NK-92 (cell line): ENCODE measurements around the gene MFSD11.
"Not testable (repeated sequence)": the region's sequence is repeated elsewhere in the genome, so short reads cannot be mapped to it uniquely, and the experiment has no call there.

Source experiments
- DNase-seq: peaks from one replicate; lab custom pipeline; 2025; ENCODE audit not compliant: unreplicated experiment; lab: John Stamatoyannopoulos, UW

The MFSD11 gene

DNA sequence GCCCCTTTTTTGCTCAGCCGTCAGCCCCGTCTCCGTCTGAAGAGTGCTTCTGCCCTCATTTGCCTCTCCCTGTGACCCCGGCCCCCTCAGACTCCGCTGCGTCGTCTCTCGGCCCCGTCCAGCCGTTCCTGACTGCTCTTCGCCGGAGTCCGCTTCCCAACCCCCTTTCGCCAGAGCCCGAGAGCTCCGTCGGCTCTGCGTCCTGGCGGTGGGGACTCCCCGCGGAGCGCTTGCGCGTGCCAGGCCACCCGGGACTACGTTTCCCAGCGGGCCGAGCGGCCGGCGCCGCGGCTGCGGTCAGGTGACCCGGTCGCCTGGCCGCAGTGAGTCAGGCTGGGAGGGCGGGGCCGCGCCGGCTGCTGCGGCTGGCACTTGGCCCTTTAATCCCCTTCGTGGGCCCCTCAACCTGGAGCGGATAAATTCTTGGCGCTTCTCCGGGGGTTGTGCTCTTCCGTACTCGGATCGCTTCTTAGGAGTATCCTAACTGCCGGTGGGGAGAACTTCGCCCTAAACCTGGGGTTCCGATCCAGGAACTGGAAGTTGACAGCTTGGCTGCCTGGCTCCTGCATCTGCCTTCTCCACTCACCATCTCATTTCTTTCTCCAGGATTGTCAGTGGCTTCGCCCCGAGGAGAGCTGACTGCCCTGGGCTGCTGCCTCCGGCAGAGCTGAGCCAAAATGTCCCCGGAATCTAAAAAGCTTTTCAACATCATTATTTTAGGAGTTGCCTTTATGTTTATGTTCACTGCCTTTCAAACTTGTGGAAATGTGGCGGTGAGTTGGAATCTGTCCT lies at the start of gene MFSD11:
Gene MFSD11, plus strand, starts transcription at position 444 of the 792 bp plus-strand sequence. Its CDS starts 234 bp downstream, at position 678.
- DNase-seq: peak; percentile 69

- DNase-seq: no peak
These were observed 49.7 kb upstream of the MFSD11 start for GRCh38 chr17:76688165-76688622.

DNA sequence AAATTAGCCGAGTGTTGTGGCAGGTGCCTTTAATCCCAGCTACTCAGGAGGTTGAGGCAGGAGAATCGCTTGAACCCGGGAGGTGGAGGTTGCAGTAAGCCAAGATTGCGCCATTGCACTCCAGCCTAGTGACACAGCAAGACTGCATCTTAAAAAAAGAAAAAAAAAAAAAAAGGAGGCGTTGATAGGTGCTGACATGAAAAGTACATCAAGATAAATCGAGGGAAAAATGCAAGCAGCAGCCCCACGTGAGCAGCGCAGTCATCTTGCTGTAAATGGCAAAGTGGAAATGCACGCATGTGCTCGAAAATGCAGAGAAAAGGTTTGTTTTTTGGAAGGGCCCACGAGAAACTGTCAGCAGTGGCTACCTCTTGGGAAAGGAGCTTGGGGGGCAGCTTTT lies 48.1 kb upstream of the MFSD11 start:
- no peak for DNase-seq

DNA sequence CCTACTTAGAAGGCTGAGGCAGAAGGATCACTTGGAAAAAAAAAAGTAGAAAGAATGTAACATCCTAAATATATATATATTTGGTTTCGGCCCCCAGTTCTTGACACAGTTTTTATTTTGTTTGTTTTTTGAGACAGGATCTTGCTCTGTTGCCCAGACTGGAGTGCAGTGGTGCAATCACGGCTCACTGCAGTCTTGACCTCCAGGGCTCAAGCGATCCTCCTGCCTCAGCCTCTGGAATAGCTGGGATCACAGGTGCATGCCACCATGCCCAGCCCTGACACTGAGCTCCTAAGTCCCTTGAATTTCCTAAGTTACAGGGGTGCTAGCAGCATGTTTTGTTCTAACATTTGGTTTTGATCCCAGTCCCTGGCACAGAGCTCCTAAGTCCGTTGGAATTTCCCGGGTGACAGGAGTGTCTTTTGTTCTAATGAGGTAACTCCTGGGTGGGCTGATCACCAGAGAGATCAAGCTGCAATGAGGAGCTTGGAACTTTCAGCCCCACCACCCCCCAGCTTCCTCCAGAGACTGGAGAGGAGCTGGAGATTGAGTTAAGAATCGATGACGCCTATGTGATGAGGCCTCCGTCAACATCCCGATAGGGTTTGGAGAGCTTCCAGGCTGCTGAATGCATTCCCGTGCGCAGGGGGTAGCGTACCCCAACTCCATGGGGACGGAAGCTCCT lies 47.2 kb upstream of the MFSD11 start:
- no peak for DNase-seq

GRCh38 chr17:76691379-76692191 lies 46.3 kb upstream of the MFSD11 start:
- no peak for DNase-seq

- no peak for DNase-seq
These were observed 42.7 kb upstream of the MFSD11 start for GRCh38 chr17:76695059-76695831.

GRCh38 chr17:76696763-76697701 lies 40.9 kb upstream of the MFSD11 start:
- no peak for DNase-seq

GRCh38 chr17:76697702-76698465 lies 40.0 kb upstream of the MFSD11 start:
- no peak for DNase-seq

GRCh38 chr17:76698466-76698977 lies 39.4 kb upstream of the MFSD11 start:
- DNase-seq: not testable (repeated sequence)

GRCh38 chr17:76700270-76700616 lies 37.7 kb upstream of the MFSD11 start:
- no peak for DNase-seq

GRCh38 chr17:76700617-76701470 lies 37.1 kb upstream of the MFSD11 start:
- DNase-seq: no peak

GRCh38 chr17:76701471-76701967 lies 36.4 kb upstream of the MFSD11 start:
- DNase-seq: no peak

DNA sequence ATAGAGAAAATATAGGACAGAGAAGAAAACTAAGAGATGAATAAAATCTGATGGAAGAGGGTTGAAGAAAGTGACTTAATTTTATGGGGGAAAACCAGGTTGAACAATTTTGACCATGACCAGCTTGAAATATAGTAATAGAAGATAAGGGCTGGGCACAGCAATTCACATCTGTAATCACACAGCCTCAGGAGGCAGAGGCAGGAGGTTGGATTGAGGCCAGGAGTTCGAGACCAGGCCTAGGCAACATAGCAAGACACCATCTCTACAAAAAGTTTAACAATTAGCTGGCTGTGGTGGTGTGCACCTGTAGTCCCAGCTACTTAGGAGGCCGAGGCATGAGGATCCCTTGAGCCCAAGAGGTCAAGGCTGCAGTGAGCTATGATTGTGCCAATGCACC lies 35.8 kb upstream of the MFSD11 start:
- DNase-seq: no peak

DNA sequence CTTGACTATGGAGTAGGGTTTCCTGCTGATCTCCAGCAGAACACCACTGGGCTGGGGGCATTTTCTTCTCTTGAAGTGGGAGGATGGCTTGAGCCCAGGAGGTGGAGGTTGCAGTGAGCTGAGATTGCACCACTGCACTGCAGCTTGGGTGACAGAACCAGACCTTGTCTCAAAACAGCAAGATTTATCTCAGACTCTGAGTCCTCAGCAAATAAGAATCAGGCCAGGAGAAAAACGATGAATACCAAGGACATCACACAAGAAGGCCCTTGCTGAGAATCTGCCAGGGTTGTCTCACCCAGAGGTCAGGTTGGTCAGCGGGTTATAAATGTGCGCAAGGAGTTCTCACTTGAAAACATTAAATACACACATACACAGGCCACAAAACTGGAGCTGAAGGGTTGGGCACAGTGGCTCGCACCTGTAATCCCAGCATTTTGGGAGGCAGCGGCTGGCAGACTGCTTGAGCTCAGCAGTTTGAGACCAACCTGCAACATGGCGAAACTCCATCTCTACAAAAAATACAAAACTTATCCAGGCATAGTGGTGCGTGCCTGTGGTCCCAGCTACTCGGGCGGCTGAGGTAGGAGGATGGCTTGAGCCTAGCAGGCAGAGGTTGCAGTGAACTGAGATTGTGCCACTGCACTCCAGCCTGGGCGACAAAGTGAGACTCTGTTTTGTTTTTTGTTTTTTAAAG lies 34.8 kb upstream of the MFSD11 start:
- DNase-seq: no peak

DNA sequence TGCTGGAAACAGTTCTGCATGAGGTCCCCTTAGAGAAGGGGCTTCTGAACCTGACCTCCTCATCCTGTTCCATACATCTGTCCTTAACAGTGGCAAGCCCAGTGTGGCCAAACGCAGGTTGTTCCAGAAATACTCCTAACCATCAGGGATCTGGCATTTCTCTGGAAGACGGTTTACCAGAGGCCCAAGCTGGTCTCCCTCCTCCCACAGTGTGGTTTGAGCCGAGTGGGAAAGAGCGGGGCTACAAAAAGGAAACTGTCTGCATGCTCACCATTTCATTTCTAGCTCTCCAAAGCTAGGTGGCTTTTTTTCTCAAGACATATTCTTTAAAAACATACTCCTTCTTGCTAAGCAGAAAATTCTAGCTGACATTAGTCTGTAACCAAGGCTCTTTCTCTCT lies 33.1 kb upstream of the MFSD11 start:
- no peak for DNase-seq

GRCh38 chr17:76706817-76707216 lies 31.1 kb upstream of the MFSD11 start:
- no peak for DNase-seq
